Heart right ventricle (tissue), 16 donors: Measurements from ENCODE around the gene CAMKMT. TPM values are rescaled to one million over a fixed set of nuclear protein-coding genes. Genes with fewer than 3 reads are reported as not detected.

Experiments used
- ATAC-seq, 8 donors: fragments of 200-7000 bp; cut with Tn5 transposase; one replicate each; pipeline ENCODE4 v1.9.1; 2020; ENCODE audit warnings: mild to moderate bottlenecking in 8 of 8, moderate library complexity in 8 of 8, moderate number of reproducible peaks in 1 of 8
- DNase-seq, 2 donors: peaks; one replicate each; pipeline ENCODE4 v3.0.0-alpha.2; 2020
- H3K27ac ChIP-seq, 10 donors: fragments of 200-600 bp; sonication (generic) in 2 of 10; one replicate each; pipeline versions ENCODE4 v1.5.0 to v1.8.0; 2020 to 2022; ENCODE audit warnings: mild to moderate bottlenecking in 3 of 10
- H3K27me3 ChIP-seq, 7 donors: fragments of 200-600 bp; one replicate each; pipeline ENCODE4 v1.8.0; 2021 to 2022; ENCODE audit warnings: mild to moderate bottlenecking in 2 of 7
- H3K36me3 ChIP-seq, 9 donors: fragments of 200-600 bp; sonication (generic) in 1 of 9; one replicate each; pipeline versions ENCODE4 v1.5.0 to v1.8.0; 2020 to 2022; ENCODE audit warnings: mild to moderate bottlenecking in 2 of 9
- H3K4me1 ChIP-seq, 9 donors: fragments of 200-600 bp; sonication (generic) in 1 of 9; one replicate each; pipeline versions ENCODE4 v1.5.0 to v1.8.0; 2020 to 2022; ENCODE audit warnings: mild to moderate bottlenecking in 4 of 9
- H3K4me3 ChIP-seq, 10 donors: fragments of 200-600 bp; sonication (generic) in 2 of 10; one replicate each; pipeline versions ENCODE4 v1.5.0 to v1.8.0; 2020 to 2022; ENCODE audit warnings: mild to moderate bottlenecking in 7 of 10, moderate library complexity in 2 of 10
- H3K9me3 ChIP-seq, 11 donors: fragments of 200-600 bp in 10 of 11; sonication (generic) in 2 of 11; one replicate each; pipeline versions ENCODE4 v1.5.0 to v1.8.0; 2013 to 2022; ENCODE audit warnings: mild to moderate bottlenecking in 2 of 11, control low read depth in 1 of 11, moderate library complexity in 1 of 11
- CTCF ChIP-seq, 9 donors: fragments of 200-600 bp; sonication (generic) in 2 of 9; IDR thresholded peaks; one replicate each; pipeline versions ENCODE4 v1.5.0 to v1.8.0; 2021 to 2022; ENCODE audit warnings: antibody characterized with exemption in 9 of 9, mild to moderate bottlenecking in 5 of 9, moderate library complexity in 1 of 9
- WGBS, 2 donors: extraction: QIAGEN DNeasy Blood & Tissue Kit; methylation state at CpG; one replicate each; pipeline ENCODE4 v1.1.7; 2013; ENCODE audit warnings: inconsistent platforms in 1 of 2; 5-methylcytosine and 5-hydroxymethylcytosine counted together
- intact Hi-C, 10 donors: fragments of 100-400 bp; cut with DNase I; formaldehyde crosslinking; loops; one replicate each; pipeline versions ENCODE4 v1.11.1 to v1.14.2; 2022
- polyA plus RNA-seq, 2 donors: library from polyadenylated mRNA; stranded (reverse); fragments of 200-250 nt; gene quantifications; one replicate each; pipeline ENCODE4 v1.2.3, GENCODE V29; 2013
- total RNA-seq, 10 donors: library from RNA; stranded (reverse); fragmentation: NEBNext Ultra II Directional in 3 of 10; extraction: Animal tissue kit (Norgen Biotek cat#: 25700) in 3 of 10; gene quantifications; one replicate each; pipeline versions ENCODE4 v1.2.1 to v1.2.4, GENCODE V29; 2021 to 2023
- donor health status: Arrhythmogenic right ventricular cardiomyopathy.
- donor health status: ischemic (EF 13 %, LVEDD 7.1; RV severe dilation, severe dysfunction).
- donor health status: healthy with polysubstance abuse.
- donor health status: DM: no; HTN: yes; CAD: no.
- donor health status: DM: no; HTN: no; CAD: no.
- donor health status: ischemic (EF 25% LVEDD 6.9; RV normal size, moderate dysfunction).
- donor health status: ischemic (EF 25% LVEDD 5.7; RV mildly dilated, moderate dysfunction).
- donor health status: healthy.
- donor health status: DM: yes; HTN: yes; CAD: no.
- donor health status: Ischemic cardiomyopathy.
- donor health status: ischemic (EF 35%, LVEDD 5.7; RV mildly dilated, moderate dysfunction).
- donor health status: nonischemic (EF 11% LVEDD 7.7; RV severe dilation, severe dysfunction).
- donor health status: DM: yes; HTN: yes; CAD: no.
- donor health status: PGD.
- donor health status: ischemic (EF 29% LVEDD 5.4; RV normal size, mild dysfunction).
- donor health status: nonischemic (EF 23%, LVEDD 6.1; RV moderate dilation, normal function).

Gene CAMKMT
- total and polyA plus RNA-seq, 12 donors: 4.1 to 6.4 (median 4.8) TPM

GRCh38 chr2:44453259-44453658, 91.5 kb downstream of the CAMKMT start:
- Histone ChIP-seq H3K36me3 (no peaks in the 10 kb centered on the region), H3K4me3 (no peak overlapping the region), H3K4me1 (peaks cover 0 to 4% (median 0%) of the 10 kb centered on the region in 9 donors), H3K27me3 (no peaks in the 10 kb centered on the region), H3K27ac (no peak overlapping the region), H3K9me3 (no peaks in the 10 kb centered on the region)
- ATAC-seq (no peak), DNase-seq (no peak)
- no peak for TF ChIP-seq CTCF (IDR thresholded peaks at IDR 0.05)
- whole genome bisulfite sequencing, 2 donors: 98% methylated on average over 1 of the region's 1 CpG
- intact Hi-C loops: no loop called here

GRCh38 chr2:44455877-44456276, 94.1 kb downstream of the CAMKMT start:
- peaks cover 0 to 7% (median 0%) of the 10 kb centered on the region in 9 donors for H3K4me1 ChIP-seq
- no peak overlapping the region for H3K4me3 ChIP-seq
- H3K27ac ChIP-seq: no peak overlapping the region
- intact Hi-C loops: no loop called here
- H3K27me3 ChIP-seq: no peaks in the 10 kb centered on the region
- DNase-seq (no peak), ATAC-seq (no peak)
- no peak for TF ChIP-seq CTCF (IDR thresholded peaks at IDR 0.05)
- H3K36me3 ChIP-seq: no peaks in the 10 kb centered on the region
- no peaks in the 10 kb centered on the region for H3K9me3 ChIP-seq
- WGBS, 2 donors: 98% methylated on average over 1 of the region's 1 CpG

GRCh38 chr2:44456946-44457345, 95.2 kb downstream of the CAMKMT start:
- DNase-seq: no peak
- intact Hi-C loops: no loop called here
- Histone ChIP-seq H3K4me3 (no peak overlapping the region), H3K9me3 (no peaks in the 10 kb centered on the region), H3K4me1 (peaks cover 0 to 7% (median 0%) of the 10 kb centered on the region in 9 donors), H3K36me3 (no peaks in the 10 kb centered on the region), H3K27ac (no peak overlapping the region), H3K27me3 (no peaks in the 10 kb centered on the region)
- TF ChIP-seq CTCF (IDR thresholded peaks at IDR 0.05): no peak
- no peak for ATAC-seq

- DNase-seq (no peak), ATAC-seq (no peak)
- peaks cover 0 to 16% (median 5%) of the 10 kb centered on the region in 11 donors for H3K9me3 ChIP-seq
- no peaks in the 10 kb centered on the region for H3K27me3 ChIP-seq
- peaks cover 0 to 8% (median 0%) of the 10 kb centered on the region in 9 donors for H3K4me1 ChIP-seq
- no peak overlapping the region for H3K4me3 ChIP-seq
- H3K27ac ChIP-seq: no peak overlapping the region
- TF ChIP-seq CTCF (IDR thresholded peaks at IDR 0.05): no peak
- no peaks in the 10 kb centered on the region for H3K36me3 ChIP-seq
- intact Hi-C loops: no loop called here
- WGBS, 2 donors: 93 to 95% methylated on average over 1 of the region's 1 CpG
Observed at GRCh38 chr2:44459739-44460138, 98.0 kb downstream of the CAMKMT start.
